K562 (cell line): ENCODE data around the gene ZKSCAN3. TPM values are rescaled to one million over a fixed set of nuclear protein-coding genes. Genes with fewer than 3 reads are reported as not detected.
A peak's percentile ranks its signal among the peaks of the same experiment; 100 is the strongest.

Experiments
- ARHGAP35 ChIP-seq: fragments of 450-650 bp; IDR thresholded peaks from 2 replicates; pipeline ENCODE4 v1.6.1; 2018; ENCODE audit not compliant: partially characterized antibody
- BCOR ChIP-seq: fragments of 450-650 bp; IDR thresholded peaks from 2 replicates; pipeline ENCODE4 v1.6.1; 2016
- ELF4 ChIP-seq: fragments of 450-650 bp; formaldehyde crosslinking; IDR thresholded peaks from 2 replicates; pipeline ENCODE4 v1.4.0; 2022; ENCODE audit warnings: missing genetic modification characterization
- HCFC1 ChIP-seq: IDR thresholded peaks from 2 replicates; pipeline ENCODE4 v1.6.1; 2012; ENCODE audit warnings: low read depth, low read length, improper control_type of control experiment
- HDGF ChIP-seq: fragments of 450-650 bp; IDR thresholded peaks from 2 replicates; pipeline ENCODE4 v1.6.1; 2016
- KDM4B ChIP-seq, 2 experiments: fragments of 450-650 bp in 1 of 2; sonication (generic) in 1 of 2; IDR thresholded peaks; 2 replicates each; pipeline ENCODE4 v1.6.1; 2016 to 2017; ENCODE audit warnings: borderline replicate concordance in 2 of 2, antibody characterized with exemption in 1 of 2, low read depth in 1 of 2, mild to moderate bottlenecking in 1 of 2
- MIER1 ChIP-seq: fragments of 450-650 bp; IDR thresholded peaks from 2 replicates; pipeline ENCODE4 v1.6.1; 2016; ENCODE audit warnings: antibody characterized with exemption, mild to moderate bottlenecking, low read depth
- NFRKB ChIP-seq: fragments of 450-650 bp; IDR thresholded peaks from 2 replicates; pipeline ENCODE4 v1.6.1; 2016; ENCODE audit warnings: low read depth
- RBM25 ChIP-seq: fragments of 200-400 bp; formaldehyde crosslinking; IDR thresholded peaks from 2 replicates; pipeline ENCODE4 v1.6.1; 2018; ENCODE audit warnings: low read length, low read depth, moderate library complexity; ENCODE audit not compliant: severe bottlenecking
- RHOXF2B ChIP-seq: fragments of 250-450 bp; sonication (Bioruptor Pico); conservative IDR thresholded peaks from 2 replicates; pipeline ENCODE4 v1.5.1; 2021
- ZEB2 ChIP-seq: fragments of 450-650 bp; IDR thresholded peaks from 2 replicates; pipeline ENCODE4 v1.6.1; 2016
- ZNF766 ChIP-seq: fragments of 200-800 bp; sonication (Bioruptor generic); conservative IDR thresholded peaks from 2 replicates; pipeline ENCODE4 v1.6.1; 2016; ENCODE audit warnings: missing genetic modification characterization, missing compliant biosample characterization
- polyA plus RNA-seq, 8 experiments: library from polyadenylated mRNA; depleted of rRNA in 4 of 8; stranded (reverse) in 5 of 8; unstranded in 3 of 8; fragments of >200 nt; fragmentation: Nextera tagmentation in 2 of 8; fragmentation: Illumina TruSeq in 1 of 8; extraction: Ambion mirVana in 2 of 8; extraction: Trizol in 1 of 8; gene quantifications; 2 replicates each; pipeline versions ENCODE4 v1.2.1 to v1.2.3, GENCODE V29; 2011 to 2014; ENCODE audit warnings: inconsistent platforms in 1 of 8, missing spikeins in 1 of 8
- total RNA-seq, 7 experiments: library from RNA; depleted of rRNA in 6 of 7; stranded (reverse); fragments of >200 nt in 6 of 7; fragmentation: Illumina TruSeq in 2 of 7; extraction: Trizol in 2 of 7; gene quantifications; 2 replicates each; pipeline versions ENCODE4 v1.2.1 to v1.2.3, GENCODE V29; 2011 to 2021; ENCODE audit warnings: low replicate concordance in 1 of 7
- TF ChIP-seq, protein P1 (sequence below): fragments of 450-650 bp; IDR thresholded peaks from 2 replicates; pipeline ENCODE4 v1.7.0; 2016; ENCODE audit warnings: borderline replicate concordance
- TF ChIP-seq, protein P2 (sequence below), 2 experiments: fragments of 450-650 bp; formaldehyde crosslinking in 1 of 2; IDR thresholded peaks; 2 replicates each; pipeline versions ENCODE4 v1.4.0 to v1.6.1; 2014 to 2020; ENCODE audit warnings: mild to moderate bottlenecking in 2 of 2, borderline replicate concordance in 1 of 2, low read depth in 1 of 2
- TF ChIP-seq, protein P3 (sequence below): sonication (generic); formaldehyde crosslinking; IDR thresholded peaks from 2 replicates; pipeline ENCODE4 v1.8.1; 2022; ENCODE audit warnings: missing genetic modification reagents

ZKSCAN3 gene
- total and polyA plus RNA-seq, 9 of the 15 experiments (the other 6 are each of a cell fraction or from before 2014, with no cell fraction given), result 3.0 to 12.4 (median 10.2) TPM

DNA sequence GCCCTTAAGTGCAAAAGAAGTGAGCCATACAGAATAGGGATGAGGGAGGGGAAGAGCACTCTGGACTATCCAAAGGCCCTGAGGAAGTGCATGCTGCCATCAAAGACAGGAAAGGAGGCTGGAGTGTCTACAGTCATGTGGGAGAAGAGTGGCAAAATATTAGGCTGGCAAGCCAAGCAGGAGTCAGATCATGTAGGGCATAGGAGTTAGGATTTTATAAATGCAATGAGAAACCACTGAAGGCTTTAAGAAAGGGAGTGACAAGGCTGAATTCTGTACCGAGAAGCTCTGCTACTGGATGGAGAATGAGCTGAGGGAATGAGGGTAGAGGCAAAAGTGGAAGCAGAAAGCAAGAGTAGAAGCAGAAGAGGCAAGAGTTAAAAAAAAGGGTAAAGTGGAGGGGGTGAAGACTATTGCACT is 16.1 kb upstream of the ZKSCAN3 start (continued):
- TF ChIP-seq, protein P1, sequence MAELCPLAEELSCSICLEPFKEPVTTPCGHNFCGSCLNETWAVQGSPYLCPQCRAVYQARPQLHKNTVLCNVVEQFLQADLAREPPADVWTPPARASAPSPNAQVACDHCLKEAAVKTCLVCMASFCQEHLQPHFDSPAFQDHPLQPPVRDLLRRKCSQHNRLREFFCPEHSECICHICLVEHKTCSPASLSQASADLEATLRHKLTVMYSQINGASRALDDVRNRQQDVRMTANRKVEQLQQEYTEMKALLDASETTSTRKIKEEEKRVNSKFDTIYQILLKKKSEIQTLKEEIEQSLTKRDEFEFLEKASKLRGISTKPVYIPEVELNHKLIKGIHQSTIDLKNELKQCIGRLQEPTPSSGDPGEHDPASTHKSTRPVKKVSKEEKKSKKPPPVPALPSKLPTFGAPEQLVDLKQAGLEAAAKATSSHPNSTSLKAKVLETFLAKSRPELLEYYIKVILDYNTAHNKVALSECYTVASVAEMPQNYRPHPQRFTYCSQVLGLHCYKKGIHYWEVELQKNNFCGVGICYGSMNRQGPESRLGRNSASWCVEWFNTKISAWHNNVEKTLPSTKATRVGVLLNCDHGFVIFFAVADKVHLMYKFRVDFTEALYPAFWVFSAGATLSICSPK, result peak; percentile 90
- TF ChIP-seq BCOR, result peak; percentile 58; the same call in 1 of the 2 replicates
- no peak for TF ChIP-seq HCFC1
- TF ChIP-seq ELF4 (CRISPR knock-in tag), result no peak
- TF ChIP-seq, protein P2, sequence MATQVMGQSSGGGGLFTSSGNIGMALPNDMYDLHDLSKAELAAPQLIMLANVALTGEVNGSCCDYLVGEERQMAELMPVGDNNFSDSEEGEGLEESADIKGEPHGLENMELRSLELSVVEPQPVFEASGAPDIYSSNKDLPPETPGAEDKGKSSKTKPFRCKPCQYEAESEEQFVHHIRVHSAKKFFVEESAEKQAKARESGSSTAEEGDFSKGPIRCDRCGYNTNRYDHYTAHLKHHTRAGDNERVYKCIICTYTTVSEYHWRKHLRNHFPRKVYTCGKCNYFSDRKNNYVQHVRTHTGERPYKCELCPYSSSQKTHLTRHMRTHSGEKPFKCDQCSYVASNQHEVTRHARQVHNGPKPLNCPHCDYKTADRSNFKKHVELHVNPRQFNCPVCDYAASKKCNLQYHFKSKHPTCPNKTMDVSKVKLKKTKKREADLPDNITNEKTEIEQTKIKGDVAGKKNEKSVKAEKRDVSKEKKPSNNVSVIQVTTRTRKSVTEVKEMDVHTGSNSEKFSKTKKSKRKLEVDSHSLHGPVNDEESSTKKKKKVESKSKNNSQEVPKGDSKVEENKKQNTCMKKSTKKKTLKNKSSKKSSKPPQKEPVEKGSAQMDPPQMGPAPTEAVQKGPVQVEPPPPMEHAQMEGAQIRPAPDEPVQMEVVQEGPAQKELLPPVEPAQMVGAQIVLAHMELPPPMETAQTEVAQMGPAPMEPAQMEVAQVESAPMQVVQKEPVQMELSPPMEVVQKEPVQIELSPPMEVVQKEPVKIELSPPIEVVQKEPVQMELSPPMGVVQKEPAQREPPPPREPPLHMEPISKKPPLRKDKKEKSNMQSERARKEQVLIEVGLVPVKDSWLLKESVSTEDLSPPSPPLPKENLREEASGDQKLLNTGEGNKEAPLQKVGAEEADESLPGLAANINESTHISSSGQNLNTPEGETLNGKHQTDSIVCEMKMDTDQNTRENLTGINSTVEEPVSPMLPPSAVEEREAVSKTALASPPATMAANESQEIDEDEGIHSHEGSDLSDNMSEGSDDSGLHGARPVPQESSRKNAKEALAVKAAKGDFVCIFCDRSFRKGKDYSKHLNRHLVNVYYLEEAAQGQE (IDR thresholded peaks at IDR 0.05; ENCODE audit: borderline replicate concordance), result 0 out of 2 replicates have a peak, but pooled peaks have one; percentile 2
- TF ChIP-seq, protein P2 (CRISPR knock-in tag; IDR thresholded peaks at IDR 0.05; ENCODE audit: low read depth), result no peak
- TF ChIP-seq KDM4B (IDR thresholded peaks at IDR 0.05; ENCODE audit: borderline replicate concordance in 2 of 2, low read depth in 1 of 2), result no peak
- peak; percentile 83; the same call in 1 of the 2 replicates for TF ChIP-seq HDGF
- 0 out of 2 replicates have a peak, but pooled peaks have one; percentile 26 for TF ChIP-seq ZNF766 (CRISPR knock-in tag)
- TF ChIP-seq RBM25, result no peak
- TF ChIP-seq, protein P3, sequence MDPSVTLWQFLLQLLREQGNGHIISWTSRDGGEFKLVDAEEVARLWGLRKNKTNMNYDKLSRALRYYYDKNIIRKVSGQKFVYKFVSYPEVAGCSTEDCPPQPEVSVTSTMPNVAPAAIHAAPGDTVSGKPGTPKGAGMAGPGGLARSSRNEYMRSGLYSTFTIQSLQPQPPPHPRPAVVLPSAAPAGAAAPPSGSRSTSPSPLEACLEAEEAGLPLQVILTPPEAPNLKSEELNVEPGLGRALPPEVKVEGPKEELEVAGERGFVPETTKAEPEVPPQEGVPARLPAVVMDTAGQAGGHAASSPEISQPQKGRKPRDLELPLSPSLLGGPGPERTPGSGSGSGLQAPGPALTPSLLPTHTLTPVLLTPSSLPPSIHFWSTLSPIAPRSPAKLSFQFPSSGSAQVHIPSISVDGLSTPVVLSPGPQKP (CRISPR knock-in tag), result no peak
- peak; percentile 66 for TF ChIP-seq ARHGAP35
- TF ChIP-seq RHOXF2B (CRISPR knock-in tag), result 0 out of 2 replicates have a peak, but pooled peaks have one; percentile 13
- 0 out of 2 replicates have a peak, but pooled peaks have one; percentile 37 for TF ChIP-seq NFRKB
- 0 out of 2 replicates have a peak, but pooled peaks have one; percentile 43 for TF ChIP-seq ZEB2
- 0 out of 2 replicates have a peak, but pooled peaks have one; percentile 33 for TF ChIP-seq MIER1
- TF ChIP-seq, all 486 proteins: peak for 36
